H1 (cell line): ENCODE data around the gene OSBPL5. TPM values are rescaled to one million over a fixed set of nuclear protein-coding genes. Genes with fewer than 3 reads are reported as not detected.

Experiments
- CBX5 ChIP-seq: fragments of 300-800, 300-1000 bp; sonication (generic); IDR thresholded peaks from 2 replicates; pipeline ENCODE4 v1.7.1; 2016; ENCODE audit warnings: antibody characterized with exemption, low read length, low read depth
- GTF2F1 ChIP-seq: IDR thresholded peaks from 2 replicates; pipeline ENCODE4 v1.6.1; 2012; ENCODE audit warnings: low read depth, low read length, improper control_type of control experiment, borderline replicate concordance
- NANOG ChIP-seq: IDR thresholded peaks from 2 replicates; pipeline ENCODE4 v1.6.1; 2011; ENCODE audit warnings: low read length, low read depth, mild to moderate bottlenecking, inconsistent platforms; ENCODE audit not compliant: insufficient read depth, poor library complexity, severe bottlenecking
- POU5F1 ChIP-seq: IDR thresholded peaks from 2 replicates; pipeline ENCODE4 v1.6.1; 2011; ENCODE audit warnings: low read depth, mild to moderate bottlenecking, low read length, moderate library complexity
- RAD21 ChIP-seq, 2 experiments: IDR thresholded peaks in 1 of 2; conservative IDR thresholded peaks in 1 of 2; 2 replicates each; pipeline ENCODE4 v1.6.1; 2011; ENCODE audit warnings: low read depth in 2 of 2, low read length in 2 of 2, improper control_type of control experiment in 1 of 2, inconsistent platforms in 1 of 2, mild to moderate bottlenecking in 1 of 2, moderate library complexity in 1 of 2
- RFX5 ChIP-seq: IDR thresholded peaks from 2 replicates; pipeline ENCODE4 v1.6.1; 2011; ENCODE audit warnings: low read depth, low read length, improper control_type of control experiment, borderline replicate concordance
- TAF7 ChIP-seq: optimal IDR thresholded peaks from 2 replicates; pipeline ENCODE3; 2011; ENCODE audit warnings: low read depth, mild to moderate bottlenecking, inconsistent platforms, low read length, moderate library complexity, borderline replicate concordance
- polyA plus RNA-seq, 7 experiments: library from polyadenylated mRNA; depleted of rRNA in 3 of 7; stranded (reverse) in 5 of 7; unstranded in 2 of 7; fragments of >200 nt in 5 of 7; fragments of 200-250 nt in 2 of 7; gene quantifications; 1 replicate in 5 of 7; 2 replicates in 1 of 7; 4 replicates in 1 of 7; pipeline versions ENCODE4 v1.2.1 to v1.2.3, GENCODE V29; 2011 to 2013; ENCODE audit warnings: missing spikeins in 2 of 7, mixed read lengths in 2 of 7
- total RNA-seq: library from RNA; stranded (reverse); fragmentation: NEBNext Ultra II Directional; extraction: Animal tissue kit (Norgen Biotek cat#: 25700); gene quantifications from 2 replicates; pipeline ENCODE4 v1.2.1, GENCODE V29; 2021

The OSBPL5 gene
- total and polyA plus RNA-seq, 2 of the 8 experiments (the other 6 are each of a cell fraction or from before 2014, with no cell fraction given): 3.4 to 9.9 TPM

DNA sequence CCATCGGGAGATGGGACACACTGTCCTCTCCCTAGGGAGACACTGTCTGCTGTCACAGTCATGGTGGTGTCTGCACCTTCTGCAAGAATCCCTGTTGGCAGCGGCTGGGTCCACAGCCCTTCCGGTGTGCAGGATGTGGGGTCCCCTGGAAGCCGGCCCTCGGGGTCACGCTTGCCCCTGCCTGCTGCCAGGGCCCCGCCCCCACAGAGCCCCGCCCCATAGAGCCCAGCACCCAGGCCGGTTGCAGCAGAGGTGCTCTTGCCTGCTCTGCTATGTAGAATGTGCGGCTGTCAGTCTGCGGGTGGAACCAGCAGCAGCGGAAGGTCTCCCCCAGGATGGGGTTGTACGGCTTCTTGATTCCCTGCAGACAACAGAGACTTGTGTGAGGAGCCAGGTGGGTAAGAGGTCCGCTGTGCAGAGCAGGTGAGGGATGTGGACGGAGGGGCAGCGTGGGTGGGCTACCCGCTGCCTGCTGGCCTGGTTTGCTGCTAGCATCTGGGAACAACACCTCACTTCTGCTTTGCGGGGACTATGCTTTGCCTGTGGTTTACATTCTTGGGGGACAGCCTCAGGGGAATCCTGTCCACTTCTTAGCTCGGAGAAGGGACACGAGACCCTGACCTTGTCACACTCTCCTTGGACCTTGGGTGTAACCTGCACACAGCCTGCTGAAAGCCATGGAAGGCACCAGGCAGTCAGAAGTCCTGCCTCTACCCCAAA, 63.0 kb downstream of the OSBPL5 start (continued):
- TF ChIP-seq GTF2F1 (no peak), RAD21 (IDR thresholded peaks at IDR 0.05 in 1 of 2, conservative IDR thresholded peaks at IDR 0.05 in 1 of 2; ENCODE audit: low read depth in 2 of 2, low read length in 2 of 2) (no peak), NANOG (no peak), POU5F1 (no peak), TAF7 (no peak), RFX5 (no peak), CBX5 (no peak)
